H1 (cell line): ENCODE data around the gene HTD2. TPM values are rescaled to one million over a fixed set of nuclear protein-coding genes. Genes with fewer than 3 reads are reported as not detected.

Source experiments
- POLR2A ChIP-seq, 2 experiments: IDR thresholded peaks; 1 replicate in 1 of 2; 2 replicates in 1 of 2; pipeline ENCODE4 v1.6.1; 2011; ENCODE audit warnings: low read depth in 2 of 2, low read length in 2 of 2, mild to moderate bottlenecking in 2 of 2; ENCODE audit errors: control extremely low read depth in 1 of 2
- ZNF274 ChIP-seq: IDR thresholded peaks from 2 replicates; pipeline ENCODE4 v1.7.0; 2012; ENCODE audit warnings: low read length, borderline replicate concordance; ENCODE audit errors: extremely low read depth
- polyA plus RNA-seq, 7 experiments: library from polyadenylated mRNA; depleted of rRNA in 3 of 7; stranded (reverse) in 5 of 7; unstranded in 2 of 7; fragments of >200 nt in 5 of 7; fragments of 200-250 nt in 2 of 7; gene quantifications; 1 replicate in 5 of 7; 2 replicates in 1 of 7; 4 replicates in 1 of 7; pipeline versions ENCODE4 v1.2.1 to v1.2.3, GENCODE V29; 2011 to 2013; ENCODE audit warnings: missing spikeins in 2 of 7, mixed read lengths in 2 of 7
- total RNA-seq: library from RNA; stranded (reverse); fragmentation: NEBNext Ultra II Directional; extraction: Animal tissue kit (Norgen Biotek cat#: 25700); gene quantifications from 2 replicates; pipeline ENCODE4 v1.2.1, GENCODE V29; 2021

Gene HTD2
- total and polyA plus RNA-seq, 2 of the 8 experiments (the other 6 are each of a cell fraction or from before 2014, with no cell fraction given) = 8.8 to 10.8 TPM

DNA sequence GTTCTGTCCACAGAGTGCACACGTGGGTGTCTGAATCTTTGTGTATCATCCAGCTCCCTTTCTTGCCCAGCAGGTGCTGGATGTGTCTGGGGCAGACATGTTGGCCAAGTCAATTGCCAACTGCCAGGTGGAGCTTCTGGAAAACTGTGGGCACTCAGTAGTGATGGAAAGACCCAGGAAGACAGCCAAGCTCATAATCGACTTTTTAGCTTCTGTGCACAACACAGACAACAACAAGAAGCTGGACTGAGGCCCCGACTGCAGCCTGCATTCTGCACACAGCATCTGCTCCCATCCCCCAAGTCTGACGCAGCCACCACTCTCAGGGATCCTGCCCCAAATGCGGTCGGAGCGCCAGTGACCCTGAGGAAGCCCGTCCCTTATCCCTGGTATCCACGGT, 12.8 kb upstream of the HTD2 start (continued):
- TF ChIP-seq POLR2A (IDR thresholded peaks at IDR 0.05; ENCODE audit: control extremely low read depth in 1 of 2, low read depth in 2 of 2, low read length in 2 of 2) (no peak), ZNF274 (no peak)
